ENCODE measurements around the gene AGL. TPM values are rescaled to one million over a fixed set of nuclear protein-coding genes. Genes with fewer than 3 reads are reported as not detected.
A peak's percentile ranks its signal among the peaks of the same experiment; 100 is the strongest.
"Not testable (repeated sequence)": the region's sequence is repeated elsewhere in the genome, so short reads cannot be mapped to it uniquely, and the experiment has no call there.

AGL gene
- total RNA-seq, 2 donors from 2014 or later: 37.6 to 39.0 TPM

GRCh38 chr1:99968214-99968613 lies 118.1 kb downstream of the AGL start:
- intact Hi-C loops (cut with DNase I): no loop called here
- ATAC-seq (no peak), DNase-seq (no peak)

- intact Hi-C loops (cut with DNase I): no loop called here
- peak; percentile 5 to 20 for ATAC-seq
- no peak for DNase-seq
These were observed 119.1 kb downstream of the AGL start for GRCh38 chr1:99969260-99969728.

- DNase-seq (peak; percentile 81), ATAC-seq (peak; percentile 97 to 98)
- intact Hi-C loops (cut with DNase I): no loop called here
These were observed 119.8 kb downstream of the AGL start, which contains the start of gene SLC35A3 for GRCh38 chr1:99969729-99970621. SLC35A3 (plus strand) TSS chr1:99969996; CDS start chr1:99993555, 23,559 bp downstream.

- DNase-seq (no peak), ATAC-seq (no peak)
- intact Hi-C loops (cut with DNase I): no loop called here
These were observed 120.6 kb downstream of the AGL start for GRCh38 chr1:99970713-99971255.

GRCh38 chr1:99972066-99972465 lies 121.9 kb downstream of the AGL start:
- DNase-seq; intact Hi-C loops (cut with DNase I); ATAC-seq: not testable (repeated sequence)

Other genes starting within 250 kb of the AGL start
- 100 to 1,000 TPM in 1 of 2 donors, 10 to 100 TPM in 1; 80.7 to 104 TPM for gene PALMD, start 204.2 kb upstream of the AGL start, total RNA-seq
- 1 to 10 TPM; 3.6 to 3.8 TPM for gene FRRS1, start 83.7 kb upstream of the AGL start, total RNA-seq
- 1 to 10 TPM; 9.6 to 9.7 TPM for gene SLC35A3, start 119.6 kb downstream of the AGL start, total RNA-seq

Data from left cardiac atrium (tissue), 4 donors.